ENCODE measurements around the gene CREBBP. TPM values are rescaled to one million over a fixed set of nuclear protein-coding genes. Genes with fewer than 3 reads are reported as not detected.

Gene CREBBP
- polyA plus RNA-seq, 3 donors = 65.1 to 76.4 (median 66.5) TPM

DNA sequence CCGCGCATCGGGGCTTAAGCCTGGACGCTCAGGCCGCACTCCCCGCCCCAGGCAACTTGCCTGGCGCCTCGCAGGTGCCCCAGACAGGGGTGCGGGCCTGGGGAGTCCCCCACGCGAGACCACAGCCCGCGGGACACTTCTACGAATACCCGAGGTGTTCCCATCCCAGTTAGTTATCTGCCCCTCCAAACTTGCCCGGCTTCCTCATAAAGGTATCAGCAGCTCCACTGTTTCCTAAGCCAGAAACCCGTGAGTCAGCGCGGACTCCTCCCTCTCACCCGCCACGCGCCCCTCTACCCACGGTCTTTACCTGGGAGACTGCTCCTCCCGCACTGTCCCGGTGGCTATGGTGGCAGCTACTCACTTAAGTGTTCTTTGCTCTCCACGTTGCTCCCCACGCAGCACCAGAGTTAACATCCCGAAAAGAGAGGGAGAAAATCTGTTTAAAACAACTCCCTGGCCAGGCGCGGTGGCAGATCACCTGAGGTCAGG is 1.0 kb upstream of the CREBBP start:
- no peak for DNase-seq (ENCODE audit: low read depth in 3 of 3, low spot score in 2 of 3)

DNA sequence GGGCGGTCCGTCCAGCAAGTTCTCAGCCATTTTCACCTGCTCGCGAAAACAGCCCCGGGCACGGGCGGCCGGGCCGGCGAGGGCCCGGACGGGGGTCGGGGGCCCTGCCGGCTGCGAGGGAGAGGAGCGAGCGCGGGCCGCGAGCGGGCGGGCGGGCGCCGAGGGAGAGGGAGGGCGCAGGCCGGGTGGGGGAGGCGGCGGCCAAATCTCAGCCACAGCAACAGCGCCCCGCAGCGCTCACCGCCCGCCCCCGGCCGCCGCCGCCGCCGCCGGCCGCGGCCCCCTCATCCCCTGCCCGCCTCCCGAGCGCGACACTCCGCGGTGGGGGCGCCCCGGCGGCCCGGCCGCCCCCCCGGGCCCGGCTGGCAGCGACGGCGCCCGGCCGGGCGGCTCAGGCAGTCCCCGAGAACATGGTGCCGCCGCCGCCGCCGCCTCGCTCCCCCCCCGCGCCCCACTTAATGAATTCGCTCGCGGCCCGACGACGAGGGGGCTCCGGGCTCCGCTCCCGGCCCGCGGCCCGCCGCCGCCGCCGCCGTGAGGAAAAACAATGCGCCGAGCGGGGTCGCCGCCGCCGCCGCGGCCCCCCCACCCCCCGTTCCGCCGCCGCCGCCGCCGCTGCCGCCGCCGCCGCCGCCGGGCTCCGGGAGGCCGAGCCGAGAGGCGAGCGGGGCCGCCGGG is 487 bp downstream of the CREBBP start:
- no peak for DNase-seq (ENCODE audit: low read depth in 3 of 3, low spot score in 2 of 3)

DNA sequence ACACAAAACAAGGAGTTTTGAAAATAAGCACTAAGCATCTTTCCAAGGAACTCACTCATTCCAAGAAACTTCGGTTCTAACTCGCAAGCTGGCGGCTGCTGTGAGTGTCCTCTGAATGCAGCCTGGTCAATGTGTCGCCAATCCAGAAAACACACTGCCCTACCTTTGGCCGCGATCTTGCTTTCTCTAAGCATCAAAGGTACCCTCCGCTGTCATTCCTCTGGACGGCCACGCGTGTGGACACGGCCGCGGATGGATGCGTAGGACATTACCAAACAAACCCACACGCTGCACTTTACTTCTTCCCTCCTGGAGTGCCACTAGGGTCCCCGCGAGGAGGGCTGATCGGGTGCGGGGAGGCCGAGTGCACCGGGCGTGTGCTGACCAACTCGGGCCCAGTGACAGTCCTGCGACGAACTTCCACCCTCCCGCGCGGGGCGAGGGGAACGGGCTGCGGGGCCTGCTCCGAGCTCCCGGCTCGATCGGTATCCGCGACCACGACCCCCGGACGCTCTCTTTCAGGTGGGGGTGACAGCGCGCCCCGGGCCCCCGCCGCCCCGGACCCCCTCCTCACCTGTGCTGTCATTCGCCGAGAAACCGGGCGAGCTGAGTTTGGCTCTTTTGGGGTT is 1.1 kb downstream of the CREBBP start:
- DNase-seq (ENCODE audit: low read depth in 3 of 3, low spot score in 2 of 3) = no peak

DNA sequence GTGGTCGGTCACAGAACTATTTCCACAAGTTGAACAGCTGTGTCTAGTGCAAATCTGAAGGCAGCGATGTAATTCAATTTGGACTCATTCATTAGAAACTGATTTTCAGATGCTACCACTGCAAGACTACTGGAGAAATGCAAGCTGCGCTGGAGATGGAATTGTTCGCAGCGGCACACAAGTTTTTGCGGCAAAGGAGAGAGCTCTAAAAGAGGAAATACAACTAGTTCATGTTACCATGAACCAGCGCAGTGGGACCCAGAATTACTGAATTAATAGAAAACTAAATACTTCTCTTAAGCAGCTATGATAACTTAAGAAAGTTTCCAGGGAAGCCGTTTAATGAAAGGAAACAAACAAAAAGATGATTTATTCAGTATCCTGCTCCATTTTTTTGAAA is 1.9 kb downstream of the CREBBP start:
- DNase-seq (ENCODE audit: low read depth in 3 of 3, low spot score in 2 of 3) = no peak

DNA sequence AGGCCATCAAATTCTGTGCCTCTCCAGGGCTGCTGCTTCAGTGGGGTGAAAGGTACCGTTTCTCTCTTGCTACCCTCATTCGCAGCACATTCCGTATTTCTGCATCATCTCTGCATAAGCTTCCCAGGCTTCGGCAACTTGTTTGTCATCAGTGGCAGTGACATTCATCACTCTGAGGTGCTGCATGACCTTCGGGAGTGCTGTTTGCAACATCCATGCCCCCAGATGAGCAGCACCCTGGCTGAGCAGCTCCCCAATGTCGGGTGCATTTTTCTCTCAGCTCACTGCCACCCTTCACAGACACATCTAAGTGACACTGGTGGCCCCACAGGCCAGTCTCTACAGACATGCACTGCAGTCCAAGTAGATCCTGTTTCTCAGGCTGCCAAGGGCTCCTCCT is 3.8 kb downstream of the CREBBP start:
- DNase-seq (ENCODE audit: low read depth in 3 of 3, low spot score in 2 of 3) = no peak

DNA sequence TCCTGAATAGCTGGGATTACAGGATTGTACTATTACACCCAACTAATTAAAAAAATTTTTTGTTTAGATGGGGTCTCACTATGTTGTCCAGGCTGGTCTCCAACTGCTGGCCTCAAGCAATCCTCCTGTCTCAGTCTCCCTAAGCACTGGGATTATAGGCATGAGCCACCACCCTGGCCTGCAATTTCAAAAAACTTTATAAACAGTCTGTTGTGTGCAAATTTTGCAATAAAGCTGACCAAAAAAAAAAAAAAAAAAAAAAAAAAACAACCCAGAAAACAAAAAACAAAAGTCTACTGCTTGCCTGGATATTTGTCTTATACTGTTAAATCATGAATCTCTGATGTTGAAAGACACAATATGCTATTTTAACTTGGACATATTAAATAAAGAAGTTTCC is 4.4 kb downstream of the CREBBP start:
- no peak for DNase-seq (ENCODE audit: low read depth in 3 of 3, low spot score in 2 of 3)

DNA sequence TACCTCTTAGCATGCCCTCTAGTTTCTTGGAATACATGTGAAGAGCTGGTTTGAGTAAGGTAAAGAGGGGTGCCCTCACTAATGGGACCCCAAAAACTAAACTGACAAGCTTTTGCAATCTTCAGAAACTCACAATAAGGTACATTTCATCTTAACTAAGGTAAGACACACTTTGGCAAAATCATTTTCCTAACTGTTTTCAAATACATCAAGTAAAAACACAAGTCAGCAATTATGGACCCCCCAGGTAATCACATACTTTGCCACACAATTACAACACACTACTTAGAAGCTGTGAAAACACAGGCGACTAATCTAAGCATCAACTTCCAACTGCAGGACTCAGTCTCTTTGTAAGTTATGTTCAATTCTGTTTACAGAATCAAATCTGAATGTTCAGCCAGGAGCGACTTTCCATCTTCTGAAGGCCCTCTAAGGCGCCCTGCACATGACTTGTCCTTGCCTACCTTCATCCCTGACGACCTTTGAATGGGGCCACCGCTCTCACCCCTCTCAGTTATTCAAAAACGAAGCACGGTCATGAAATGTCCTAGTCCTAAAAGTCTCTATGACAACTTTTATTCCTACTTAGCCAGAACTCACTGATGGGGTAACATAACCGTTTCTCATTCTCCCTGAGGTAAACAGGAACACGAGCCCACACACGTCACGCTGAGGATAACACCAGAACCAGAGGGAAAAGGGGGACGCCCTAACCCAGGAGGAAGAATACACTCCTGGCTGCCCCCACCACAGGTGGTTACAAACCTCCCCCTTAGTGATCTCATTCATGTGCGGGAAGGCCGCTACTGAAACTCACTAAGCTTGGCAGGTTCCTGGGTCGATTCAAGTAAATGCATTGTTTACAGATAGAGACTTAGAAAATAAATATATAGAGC is 5.5 kb downstream of the CREBBP start:
- no peak for DNase-seq (ENCODE audit: low read depth in 3 of 3, low spot score in 2 of 3)

DNA sequence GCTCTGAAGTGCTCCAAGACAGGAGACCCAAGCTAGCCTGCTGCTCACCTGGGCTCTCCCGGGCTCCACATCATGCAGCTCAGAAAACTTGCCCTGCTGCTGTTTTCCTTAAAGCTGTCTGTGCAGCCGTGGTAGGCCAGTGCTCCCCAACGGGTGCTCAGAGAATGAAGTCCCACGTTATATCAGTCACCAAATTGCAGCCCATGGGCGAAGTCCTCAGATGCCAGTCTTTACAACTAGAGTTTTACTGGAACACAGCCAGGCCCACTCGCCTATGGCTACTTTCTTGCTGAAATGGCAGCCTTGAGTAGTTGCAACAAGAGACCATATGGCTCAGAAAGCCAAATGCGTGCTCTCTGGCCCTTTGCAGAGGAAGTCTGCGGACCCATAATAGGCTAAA is 6.3 kb downstream of the CREBBP start:
- no peak for DNase-seq (ENCODE audit: low read depth in 3 of 3, low spot score in 2 of 3)

DNA sequence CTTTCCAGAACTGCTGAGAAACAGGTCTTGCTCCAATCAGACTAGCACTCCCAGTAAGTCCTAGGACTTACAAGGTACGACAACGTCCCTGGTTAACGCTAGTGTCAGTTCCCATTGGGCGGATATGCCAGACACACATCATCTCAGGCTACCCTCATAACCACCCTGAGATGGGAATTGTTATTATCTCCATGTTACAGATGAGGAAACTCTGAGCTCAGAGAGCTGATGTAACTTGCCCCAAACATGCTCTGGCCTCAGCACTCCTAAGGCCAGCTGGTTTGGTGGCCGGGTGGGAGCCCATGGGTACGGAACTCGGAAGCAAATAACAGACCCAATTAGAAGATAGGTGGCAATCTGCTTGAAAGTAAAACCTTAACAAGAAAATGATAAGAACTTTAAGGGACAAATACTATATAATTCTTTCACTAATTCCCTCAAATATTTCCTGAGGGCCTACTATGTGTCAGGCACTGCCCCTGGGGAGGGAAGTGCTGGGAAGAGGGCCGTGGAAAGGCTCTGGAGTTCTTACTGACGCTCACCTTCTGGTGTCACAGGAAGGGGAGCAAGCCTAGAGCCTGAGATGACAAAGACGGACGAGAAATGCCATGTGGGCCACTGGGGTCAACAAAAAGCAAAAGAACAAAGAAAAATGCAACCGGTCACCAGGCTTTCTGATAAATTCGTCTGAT is 6.9 kb downstream of the CREBBP start:
- DNase-seq (ENCODE audit: low read depth in 3 of 3, low spot score in 2 of 3) = no peak

DNA sequence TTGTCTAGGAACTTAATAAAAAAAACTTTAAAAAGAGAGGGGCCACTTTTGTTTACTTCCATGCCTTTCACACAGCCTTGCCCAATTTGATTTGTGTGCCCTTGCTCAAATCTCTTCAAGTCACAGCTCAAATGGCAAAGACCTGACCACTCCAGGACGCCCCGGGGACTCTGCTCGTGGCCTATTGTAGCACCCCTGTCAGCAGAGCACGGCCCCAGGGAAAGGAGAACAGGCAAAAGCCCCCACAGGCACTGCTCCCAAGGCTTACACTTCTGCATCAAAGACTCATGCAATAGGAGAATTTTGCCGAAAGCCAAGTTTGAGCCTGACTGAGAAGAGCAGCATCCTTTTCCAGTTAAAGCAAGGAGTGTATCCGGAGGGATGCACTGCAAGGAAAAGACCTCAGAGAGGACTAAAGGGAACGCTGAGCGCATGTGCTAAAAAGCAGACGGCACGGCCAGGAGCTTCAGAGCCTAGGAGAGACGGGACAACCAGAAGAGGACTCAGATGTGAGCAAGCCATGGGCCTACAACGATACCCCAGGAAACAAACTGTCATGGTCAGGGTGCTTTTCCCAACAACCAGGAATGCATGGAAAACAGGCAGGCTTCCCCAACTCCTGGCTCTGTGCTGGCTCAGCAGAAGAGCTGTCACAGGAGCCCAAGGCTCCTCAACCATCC is 8.2 kb downstream of the CREBBP start:
- DNase-seq (ENCODE audit: low read depth in 3 of 3, low spot score in 2 of 3) = no peak

DNA sequence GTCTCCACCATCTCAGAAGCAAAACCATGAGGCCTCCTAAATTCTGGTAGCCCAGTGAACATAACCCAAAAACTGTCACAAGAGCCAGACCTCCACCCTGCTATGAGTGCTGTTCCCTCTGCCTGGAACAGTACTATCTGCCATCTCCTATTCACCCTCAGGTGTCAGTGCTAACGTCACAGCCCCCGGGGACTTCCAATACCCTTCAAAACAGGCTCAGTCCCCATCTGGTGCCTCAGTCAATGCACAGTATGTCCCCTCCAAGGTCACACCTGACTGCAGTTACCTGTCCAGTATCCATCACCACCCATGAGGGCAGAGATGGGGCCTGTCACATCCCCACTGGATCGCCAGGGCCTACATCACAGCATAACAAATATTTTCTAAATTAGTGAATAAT is 11.5 kb downstream of the CREBBP start:
- DNase-seq (ENCODE audit: low read depth in 3 of 3, low spot score in 2 of 3) = no peak

DNA sequence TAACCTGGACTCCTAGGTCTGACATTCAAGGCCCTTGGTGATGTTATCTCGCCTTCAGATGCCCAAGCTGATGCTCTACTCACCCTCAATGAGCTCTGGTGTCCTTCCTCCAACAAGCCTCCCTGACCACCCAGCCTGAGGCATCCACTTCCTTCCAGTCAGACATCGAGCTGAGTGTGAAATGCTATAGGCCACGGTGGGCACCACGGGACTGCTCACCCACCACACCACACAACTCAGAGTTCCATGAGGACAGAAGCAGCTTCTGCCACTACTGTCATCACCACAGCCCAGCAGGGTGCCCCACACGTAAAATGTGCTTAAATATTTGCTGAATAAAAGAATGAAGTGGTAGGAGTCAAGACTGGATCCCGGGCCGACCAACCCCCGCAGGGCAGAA is 12.0 kb downstream of the CREBBP start:
- no peak for DNase-seq (ENCODE audit: low read depth in 3 of 3, low spot score in 2 of 3)

DNA sequence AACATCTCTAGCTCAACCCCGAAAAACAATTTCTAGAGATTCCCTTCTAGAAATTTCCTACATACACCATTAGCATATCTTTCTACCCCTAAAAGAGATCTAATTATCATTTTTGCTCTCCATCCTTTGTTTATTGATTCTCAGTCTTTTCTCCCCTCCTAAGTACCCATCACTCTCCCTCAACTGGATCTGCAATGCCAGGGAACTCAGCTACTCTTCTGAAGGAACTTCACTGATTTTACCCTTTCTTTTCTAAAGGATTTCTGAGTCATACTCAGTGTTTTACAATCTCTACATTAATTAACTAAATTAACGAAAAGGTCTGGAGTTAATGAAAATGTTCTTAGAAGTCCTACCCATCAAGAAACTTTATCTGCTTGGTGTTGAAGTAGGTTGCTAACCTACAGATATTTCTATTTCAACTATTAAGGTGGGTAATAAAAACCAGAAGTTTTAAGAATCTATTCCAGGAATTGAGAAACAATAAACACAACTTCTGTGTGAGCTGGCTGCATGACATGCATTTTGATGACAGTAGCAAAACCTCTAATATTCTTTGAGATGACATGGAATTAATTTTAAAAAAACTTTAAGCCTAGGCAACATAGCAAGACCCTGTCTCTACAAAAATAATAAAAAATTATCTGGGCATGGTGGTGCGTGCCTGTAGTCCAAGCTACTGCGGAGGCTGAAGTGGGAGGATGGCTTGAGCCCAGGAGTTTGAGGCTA is 13.6 kb downstream of the CREBBP start:
- DNase-seq (ENCODE audit: low read depth in 3 of 3, low spot score in 2 of 3) = no peak

DNA sequence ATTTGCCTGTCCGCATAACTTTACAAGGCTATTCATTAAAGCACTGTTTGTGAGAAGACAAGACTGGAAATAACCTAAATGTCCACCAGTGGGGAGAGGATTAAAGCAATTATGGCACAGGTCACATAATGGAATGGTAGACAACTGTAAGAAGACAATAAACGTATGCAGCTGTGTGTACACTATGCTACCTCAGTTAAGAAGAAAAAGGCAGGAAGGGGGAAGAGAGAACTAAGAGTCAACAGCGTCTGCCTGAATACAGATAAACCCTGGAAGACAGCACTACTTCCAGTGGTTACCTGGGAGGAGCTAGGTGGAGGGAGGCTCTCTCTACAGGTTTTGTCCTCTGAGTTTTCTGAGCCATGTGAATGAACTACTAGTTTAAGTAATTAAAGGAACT is 15.3 kb downstream of the CREBBP start:
- DNase-seq (ENCODE audit: low read depth in 3 of 3, low spot score in 2 of 3) = no peak

DNA sequence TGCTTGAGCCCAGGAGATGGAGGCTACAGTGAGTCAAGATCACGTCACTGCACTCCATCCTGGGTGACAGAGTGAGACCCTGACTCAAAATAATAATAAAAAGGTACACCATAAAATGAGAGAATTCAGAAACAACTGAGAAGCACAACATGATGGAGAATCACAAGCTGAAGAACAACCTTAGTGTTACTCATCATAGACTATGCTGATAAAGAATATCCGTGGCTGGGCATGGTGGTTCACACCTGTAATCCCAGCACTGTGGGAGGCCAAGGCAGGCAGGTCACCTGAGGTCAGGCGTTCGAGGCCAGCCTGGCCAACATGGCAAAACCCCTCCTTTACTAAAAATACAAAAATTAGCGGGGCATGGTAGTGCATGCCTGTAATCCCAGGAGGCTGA is 16.0 kb downstream of the CREBBP start:
- no peak for DNase-seq (ENCODE audit: low read depth in 3 of 3, low spot score in 2 of 3)

DNA sequence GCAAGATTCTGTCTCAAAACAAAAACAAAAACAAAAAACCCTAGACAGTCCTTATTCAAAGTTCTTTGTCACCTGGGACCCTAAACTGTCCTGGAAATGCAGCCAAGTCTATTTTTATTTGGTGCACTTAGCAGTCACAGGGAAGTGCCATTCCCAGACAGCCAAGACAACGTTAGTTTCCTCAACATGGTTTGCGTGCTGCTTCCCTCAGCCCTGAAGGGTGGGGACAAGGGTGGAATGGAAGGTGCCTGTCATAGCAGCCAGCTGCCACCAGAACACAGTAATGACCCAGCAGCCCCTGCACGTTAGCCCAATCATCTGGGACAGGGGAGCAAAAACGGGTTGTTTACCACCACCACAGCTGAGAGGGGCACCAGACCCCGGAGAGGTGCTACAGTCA is 16.9 kb downstream of the CREBBP start:
- DNase-seq (ENCODE audit: low read depth in 3 of 3, low spot score in 2 of 3) = no peak

DNA sequence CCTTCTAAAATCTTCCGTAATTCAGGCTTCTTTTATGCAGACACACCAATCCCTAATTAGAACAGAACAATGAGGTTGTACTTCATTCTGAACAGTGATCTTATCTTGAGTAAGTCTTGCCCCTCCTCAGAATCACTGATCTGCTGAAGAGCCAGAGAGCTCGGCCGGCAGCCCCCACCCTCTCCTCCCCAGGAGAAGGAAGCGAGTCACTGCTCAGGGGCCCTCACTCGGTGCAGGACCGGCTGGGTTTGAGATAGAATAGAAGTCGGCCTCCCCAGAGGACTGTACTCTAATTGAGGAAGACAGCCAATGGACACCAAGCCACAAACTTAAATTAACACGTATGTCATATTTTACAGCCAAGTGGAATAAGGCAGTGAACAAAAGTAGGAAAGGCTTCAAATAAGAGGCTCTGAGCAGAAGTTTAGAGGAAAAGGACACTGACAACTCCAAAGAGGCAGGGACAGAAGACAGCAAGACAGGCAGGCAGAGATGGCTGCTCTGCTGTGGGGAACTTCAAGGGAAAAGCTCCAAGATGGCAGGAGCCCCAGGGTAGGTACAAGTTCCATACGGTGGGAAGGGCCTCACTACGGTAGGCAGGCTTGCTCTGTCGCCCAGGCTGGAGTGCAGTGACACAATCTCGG is 18.6 kb downstream of the CREBBP start:
- no peak for DNase-seq (ENCODE audit: low read depth in 3 of 3, low spot score in 2 of 3)

DNA sequence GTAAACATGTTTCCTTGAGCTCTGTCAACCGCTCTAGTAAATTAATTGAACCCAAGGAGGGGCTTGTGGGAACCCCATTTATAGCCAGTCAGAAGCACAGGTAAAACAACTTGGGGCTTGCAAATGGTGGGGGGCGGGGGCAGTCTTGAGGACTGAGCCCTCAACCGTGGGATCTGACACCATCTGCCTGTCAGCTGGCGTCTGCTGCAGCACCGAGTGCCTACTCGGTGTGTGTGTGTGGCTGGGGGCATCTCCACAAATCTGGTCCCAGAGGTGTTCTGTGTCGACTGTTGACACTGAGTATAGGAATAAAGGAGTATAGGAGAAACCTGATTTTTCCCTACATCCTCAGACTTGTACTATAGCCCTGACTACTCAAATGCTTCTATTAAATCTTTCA is 20.6 kb downstream of the CREBBP start:
- DNase-seq (ENCODE audit: low read depth in 3 of 3, low spot score in 2 of 3) = no peak

DNA sequence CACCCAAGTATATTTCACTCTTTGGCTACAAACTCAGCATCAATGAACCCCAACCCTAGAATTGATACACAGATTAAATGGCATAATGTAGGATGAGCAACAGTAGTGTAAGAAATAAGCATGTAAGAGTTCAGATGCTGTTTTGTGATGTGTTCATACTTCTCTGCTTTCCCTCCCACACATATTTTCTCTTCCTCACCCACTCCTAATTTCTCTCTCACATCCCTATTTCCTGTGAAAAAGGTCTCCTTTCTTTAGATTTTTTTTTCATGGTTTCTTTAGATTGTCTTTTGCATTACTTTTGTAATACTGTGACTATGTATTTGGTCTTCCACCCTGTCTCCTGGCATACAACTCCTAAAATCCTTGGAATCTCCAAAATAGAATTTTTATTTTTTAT is 21.7 kb downstream of the CREBBP start:
- DNase-seq (ENCODE audit: low read depth in 3 of 3, low spot score in 2 of 3) = no peak
